Embryonic facial prominence (tissue), 1 donor: ENCODE data around the gene GLA.

Experiments
- DNase-seq: peaks from one replicate; pipeline ENCODE4 v3.0.0-alpha.2; 2016; ENCODE audit errors: extremely low spot score

Gene GLA

DNA sequence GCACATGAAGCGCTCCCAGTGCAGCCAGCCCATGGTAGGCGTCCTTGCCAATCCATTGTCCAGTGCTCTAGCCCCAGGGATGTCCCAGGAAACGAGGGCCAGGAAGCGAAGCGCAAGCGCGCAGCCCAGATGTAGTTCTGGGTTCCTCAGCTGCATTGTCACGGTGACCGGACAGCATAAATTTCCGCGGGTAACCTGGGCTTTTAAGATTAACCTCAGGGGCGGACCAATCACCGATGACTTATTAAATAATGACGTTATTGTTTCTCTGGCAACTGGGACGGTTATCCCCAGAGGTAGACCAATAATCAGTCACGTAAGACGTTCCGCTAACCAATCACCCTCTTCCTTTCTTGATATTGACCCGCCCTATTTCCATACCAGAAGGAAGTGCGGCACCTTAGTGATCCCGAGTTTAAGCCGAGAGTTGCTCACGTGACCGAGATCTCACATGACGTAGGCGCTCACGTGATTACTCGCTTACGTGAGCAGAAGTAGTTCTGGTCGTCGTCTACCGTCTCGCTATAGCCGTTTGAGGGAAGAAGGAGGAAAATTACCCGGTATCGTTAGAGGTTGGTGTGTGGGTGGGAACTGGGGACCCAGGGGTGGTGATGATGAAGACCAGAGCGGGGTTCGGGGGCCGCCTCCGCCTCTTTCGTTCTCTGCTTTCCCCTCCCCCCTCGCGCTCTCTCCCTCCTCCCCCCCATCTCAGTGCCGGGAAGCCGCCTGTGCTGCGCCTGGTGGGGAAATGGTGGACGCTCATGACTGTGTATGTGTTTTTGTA, at the start of gene GLA, which contains the start of gene HNRNPH2:
GLA (minus strand) TSS at position 178 of the 784 bp plus-strand sequence; CDS start at position 156, 22 bp downstream.
HNRNPH2 (plus strand) TSS at position 475 of the 784 bp plus-strand sequence. CDS start 3,767 bp downstream, outside the sequence.
- DNase-seq, result peak; percentile 93

DNA sequence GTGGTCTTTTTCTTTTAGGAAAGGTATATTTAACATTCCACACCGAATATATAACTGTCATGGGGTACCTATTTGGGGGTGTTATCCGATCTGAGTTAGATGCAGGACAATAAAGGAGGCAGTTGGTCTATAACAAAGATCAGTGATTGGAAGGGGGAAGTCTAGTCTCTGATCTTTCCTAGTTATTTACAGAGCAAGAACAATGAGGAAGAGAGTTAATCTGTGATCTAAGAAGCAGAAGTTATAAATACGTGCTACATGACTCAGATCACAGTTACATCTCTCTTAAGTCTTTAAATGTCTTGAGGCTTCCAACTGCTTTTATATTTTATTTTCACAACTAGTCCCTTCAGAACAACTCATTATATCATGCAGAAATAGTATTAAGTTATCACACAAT, 44.3 kb upstream of the GLA start:
- no peak for DNase-seq

GRCh38 chrX:101450961-101451360, 43.2 kb upstream of the GLA start:
- no peak for DNase-seq

- DNase-seq, result no peak
Observed at GRCh38 chrX:101450085-101450484, 42.4 kb upstream of the GLA start.

GRCh38 chrX:101449279-101449678, 41.6 kb upstream of the GLA start:
- no peak for DNase-seq

- DNase-seq, result no peak
Observed at GRCh38 chrX:101442085-101442484, 34.4 kb upstream of the GLA start.

- DNase-seq, result no peak
Observed at GRCh38 chrX:101430457-101431078, 22.8 kb upstream of the GLA start.

- no peak for DNase-seq
Observed at GRCh38 chrX:101429934-101430333, 22.2 kb upstream of the GLA start.

DNA sequence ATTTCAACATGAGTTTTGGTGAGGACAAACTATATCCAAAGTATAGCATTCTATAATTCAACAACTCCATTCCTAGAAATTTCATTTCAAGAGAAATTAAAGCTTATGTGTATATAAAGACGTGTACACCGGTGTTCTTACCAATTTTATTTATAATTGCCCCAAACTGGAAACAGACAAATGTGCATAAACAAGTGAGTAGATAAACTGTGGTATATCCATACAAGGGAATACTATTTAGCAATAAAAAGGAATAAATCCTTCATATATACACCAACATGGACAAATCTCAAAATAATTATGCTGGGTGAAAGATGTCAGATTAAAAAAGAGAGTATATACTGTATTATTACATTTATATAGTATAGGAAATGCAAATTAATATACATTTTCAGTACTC, 20.2 kb upstream of the GLA start:
- DNase-seq, result no peak

DNA sequence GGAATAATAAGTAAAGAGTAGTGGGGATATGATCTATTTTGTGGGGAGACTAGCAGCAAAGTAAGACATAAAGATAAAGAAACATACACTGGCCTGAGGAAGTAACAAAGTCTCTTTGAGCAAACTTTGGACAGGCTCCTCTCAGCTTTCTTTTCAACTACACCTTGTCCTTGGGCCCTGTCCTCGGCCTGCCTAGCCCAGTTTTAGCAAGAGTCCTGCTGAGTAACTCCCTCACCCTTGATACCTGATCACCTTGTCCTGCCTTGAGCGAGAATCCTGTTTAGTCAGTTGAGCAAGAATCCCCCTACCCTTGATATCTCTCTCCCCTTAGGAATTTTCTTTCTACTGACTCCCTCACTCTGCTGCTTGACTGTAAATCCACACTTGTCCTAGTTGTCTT, 11.8 kb upstream of the GLA start:
- DNase-seq, result no peak

GRCh38 chrX:101417981-101418841, 10.5 kb upstream of the GLA start:
- no peak for DNase-seq

GRCh38 chrX:101417190-101417589, 9.5 kb upstream of the GLA start:
- no peak for DNase-seq

DNA sequence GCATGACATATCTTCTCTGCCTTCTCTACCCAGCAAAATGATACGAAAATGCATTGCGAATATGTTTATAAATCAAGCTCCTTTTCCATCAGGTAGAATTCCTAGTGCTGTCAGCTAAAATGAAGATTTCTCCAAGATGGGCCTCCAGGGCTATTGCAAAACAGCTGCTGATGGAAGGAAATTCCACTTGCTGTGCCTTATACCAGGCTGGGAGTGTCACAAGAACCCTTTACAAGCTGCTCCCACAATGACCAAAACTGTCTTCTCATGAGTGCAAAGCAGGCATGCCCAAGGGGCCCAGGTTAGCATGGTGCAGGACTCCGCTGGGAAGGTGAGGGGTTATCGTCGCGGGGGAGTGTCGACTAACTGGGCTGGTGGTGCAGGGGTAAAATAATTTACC, 9.0 kb upstream of the GLA start:
- DNase-seq, result no peak

- peak; percentile 22 for DNase-seq
Observed at GRCh38 chrX:101415180-101416145, 7.7 kb upstream of the GLA start.

- no peak for DNase-seq
Observed at GRCh38 chrX:101411984-101412383, 4.3 kb upstream of the GLA start.

DNA sequence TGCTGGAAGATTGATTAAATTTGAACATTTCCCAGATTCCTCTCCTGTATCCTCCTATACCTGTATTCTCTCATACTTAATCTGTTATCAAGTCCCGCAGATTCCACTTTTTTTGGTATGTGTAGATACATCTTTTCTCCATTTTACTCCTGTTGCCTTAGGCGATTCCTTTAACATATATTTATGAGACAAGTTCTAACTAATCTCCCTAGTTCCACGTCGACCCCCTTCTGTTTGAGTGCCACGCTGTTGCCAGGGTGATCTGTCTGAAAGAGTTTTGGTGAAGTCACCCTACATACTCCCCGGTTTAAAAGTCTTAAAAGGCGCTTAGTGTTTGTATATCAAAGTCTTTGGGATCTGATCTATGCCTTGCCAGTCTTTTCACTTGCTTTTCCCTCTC, 2.7 kb upstream of the GLA start:
- DNase-seq, result no peak

- DNase-seq, result no peak
Observed at GRCh38 chrX:101409043-101409442, 1.3 kb upstream of the GLA start.

- DNase-seq, result no peak
Observed at GRCh38 chrX:101408532-101408841, 762 bp upstream of the GLA start.

DNA sequence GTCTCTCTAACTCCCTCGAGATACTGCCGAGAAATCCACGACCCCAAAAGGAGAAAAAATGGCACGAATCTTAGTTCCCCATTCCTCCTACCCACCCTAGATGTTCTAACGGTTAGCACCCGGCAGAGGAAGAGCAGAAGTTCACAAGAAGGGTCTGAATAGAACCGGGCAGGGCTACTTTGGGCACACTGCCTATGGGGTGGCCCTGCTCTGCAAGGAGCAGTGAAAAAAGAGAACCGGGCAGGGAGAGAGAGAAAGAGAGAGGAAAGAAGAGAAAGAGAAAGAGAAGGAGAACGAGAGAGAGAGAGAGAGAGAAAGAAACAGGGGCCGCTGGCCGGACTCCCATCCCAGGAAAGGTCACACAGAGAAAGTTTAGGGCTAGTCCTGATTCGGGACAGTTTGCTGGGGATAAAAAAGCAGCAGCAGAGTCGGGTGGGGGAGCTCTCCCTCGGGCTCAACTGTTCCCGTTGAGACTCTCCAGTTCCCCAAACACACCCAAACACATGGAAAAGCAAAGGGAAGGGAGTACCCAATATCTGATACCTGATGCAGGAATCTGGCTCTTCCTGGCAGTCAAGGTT, 468 bp downstream of the GLA start:
- no peak for DNase-seq

DNA sequence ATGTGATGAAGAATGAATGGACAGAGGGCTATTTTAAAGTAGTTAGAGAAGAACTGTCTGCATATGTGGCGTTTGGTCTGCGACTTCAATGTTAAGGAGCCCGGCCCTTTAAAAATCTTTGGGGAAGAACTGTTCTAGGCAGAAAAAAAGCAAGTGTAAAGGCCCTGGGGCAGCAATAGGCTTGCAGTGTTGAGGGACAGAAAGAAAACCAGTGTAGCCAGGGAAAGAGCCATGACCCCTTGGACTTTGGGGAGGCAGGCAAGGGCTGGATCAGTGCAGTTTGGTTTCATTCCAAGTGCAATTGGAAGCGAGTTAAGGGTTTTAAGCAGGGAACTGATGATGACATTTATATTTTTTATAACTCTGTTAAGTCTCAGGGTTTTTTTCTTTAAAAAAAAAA, 7.9 kb downstream of the GLA start:
- no peak for DNase-seq

- DNase-seq, result no peak
Observed at GRCh38 chrX:101398694-101399093, 9.0 kb downstream of the GLA start.
